ENCODE results near the gene ZFHX3. TPM values are rescaled to one million over a fixed set of nuclear protein-coding genes. Genes with fewer than 3 reads are reported as not detected.

The ZFHX3 gene
- total and polyA plus RNA-seq, 2 donors (not counting 1 experiment from before 2014, with no cell fraction given) = 0.54 to 6.6 TPM

DNA sequence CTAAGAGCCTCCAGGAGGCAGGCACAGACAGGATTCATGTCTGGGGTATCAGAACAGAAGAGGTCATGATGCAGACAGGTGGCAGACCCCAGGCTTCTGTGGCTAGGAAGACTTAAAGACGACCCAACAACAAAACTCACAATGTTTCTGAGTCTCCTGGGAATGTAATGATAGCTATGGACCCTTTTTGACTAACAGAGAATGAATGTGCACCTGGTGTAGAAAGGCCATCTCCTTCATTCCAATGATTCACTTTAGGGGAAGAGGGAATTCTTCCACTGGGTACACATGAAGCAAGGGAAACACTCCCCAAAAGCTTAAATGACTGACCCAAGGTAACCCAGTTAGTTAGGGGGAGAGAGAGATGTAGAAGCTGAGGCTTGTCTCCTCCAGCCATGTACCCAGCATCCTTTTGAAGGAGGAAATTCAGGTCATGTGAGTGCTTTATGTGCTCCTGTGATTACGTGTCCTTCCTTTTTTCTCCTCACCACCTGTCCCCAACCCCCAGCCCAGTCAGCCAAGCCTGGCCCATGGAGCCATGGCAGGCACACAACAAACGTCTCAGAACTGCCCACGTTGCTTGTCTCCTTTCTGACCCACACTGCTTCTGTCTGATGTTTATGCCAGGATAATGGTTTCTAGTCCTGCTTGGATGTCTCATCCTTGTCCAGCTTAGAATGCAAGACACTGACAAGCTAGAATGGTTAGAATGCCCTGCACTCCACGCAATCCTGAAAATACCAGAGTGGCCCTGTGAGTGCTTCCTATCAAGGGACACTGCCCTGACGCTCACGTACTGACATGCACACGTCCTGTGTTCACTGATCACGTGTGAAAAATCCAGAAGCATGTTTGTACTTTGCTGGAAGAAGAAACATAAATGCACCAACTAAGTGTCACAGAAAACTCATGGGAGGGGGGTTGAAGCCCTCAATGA, 156.4 kb downstream of the ZFHX3 start:
- ATAC-seq (ENCODE audit: low read depth) (no peak), DNase-seq (no peak)
- Mint-ChIP-seq H3K27me3 (no peaks in the 10 kb centered on the region), H3K9me3 (ENCODE audit: insufficient read depth) (peaks cover 5% of the 10 kb centered on the region), H3K4me1 (no peaks in the 10 kb centered on the region), H3K4me3 (no peak overlapping the region), H3K27ac (no peak overlapping the region)
- Histone ChIP-seq H3K79me2 (ENCODE audit: control insufficient read depth, insufficient read depth, low read length) (no peaks in the 10 kb centered on the region), H3K9me3 (ENCODE audit: control extremely low read depth in 1 of 3, control insufficient read depth in 2 of 3, insufficient read depth in 1 of 3, low read length in 2 of 3) (peaks cover 0 to 7% (median 0%) of the 10 kb centered on the region in 3 donors), H3K4me1 (ENCODE audit: control insufficient read depth in 2 of 2, insufficient read depth in 2 of 2, low read length in 2 of 2) (no peaks in the 10 kb centered on the region), H2AFZ (ENCODE audit: insufficient read depth, low read depth, low read length, poor library complexity, severe bottlenecking) (no peak overlapping the region), H3K4me2 (replicated peaks; ENCODE audit: low read depth, low read length, poor library complexity, severe bottlenecking) (no peak overlapping the region), H3K4me3 (ENCODE audit: control extremely low read depth in 1 of 5, extremely low read depth in 1 of 5, insufficient read depth in 1 of 5, low read depth in 2 of 5, low read length in 4 of 5) (no peak overlapping the region), H3K36me3 (replicated peaks in 1 of 2; ENCODE audit: control extremely low read depth in 1 of 2, control insufficient read depth in 1 of 2, extremely low read depth in 1 of 2, insufficient read depth in 2 of 2, low read length in 1 of 2) (no peaks in the 10 kb centered on the region), H3K27me3 (replicated peaks in 1 of 4; ENCODE audit: control extremely low read depth in 1 of 4, control insufficient read depth in 3 of 4, insufficient read depth in 4 of 4, low read length in 3 of 4) (no peaks in the 10 kb centered on the region), H4K20me1 (ENCODE audit: control insufficient read depth, insufficient read depth, low read length, poor library complexity, severe bottlenecking) (no peaks in the 10 kb centered on the region), H3K9ac (ENCODE audit: low read length) (no peak overlapping the region), H3K27ac (ENCODE audit: low read length in 2 of 2) (no peak overlapping the region)
- 69% methylated on average over 5 of the region's 9 CpGs for WGBS (ENCODE audit: insufficient coverage)
- TF ChIP-seq, protein P1, sequence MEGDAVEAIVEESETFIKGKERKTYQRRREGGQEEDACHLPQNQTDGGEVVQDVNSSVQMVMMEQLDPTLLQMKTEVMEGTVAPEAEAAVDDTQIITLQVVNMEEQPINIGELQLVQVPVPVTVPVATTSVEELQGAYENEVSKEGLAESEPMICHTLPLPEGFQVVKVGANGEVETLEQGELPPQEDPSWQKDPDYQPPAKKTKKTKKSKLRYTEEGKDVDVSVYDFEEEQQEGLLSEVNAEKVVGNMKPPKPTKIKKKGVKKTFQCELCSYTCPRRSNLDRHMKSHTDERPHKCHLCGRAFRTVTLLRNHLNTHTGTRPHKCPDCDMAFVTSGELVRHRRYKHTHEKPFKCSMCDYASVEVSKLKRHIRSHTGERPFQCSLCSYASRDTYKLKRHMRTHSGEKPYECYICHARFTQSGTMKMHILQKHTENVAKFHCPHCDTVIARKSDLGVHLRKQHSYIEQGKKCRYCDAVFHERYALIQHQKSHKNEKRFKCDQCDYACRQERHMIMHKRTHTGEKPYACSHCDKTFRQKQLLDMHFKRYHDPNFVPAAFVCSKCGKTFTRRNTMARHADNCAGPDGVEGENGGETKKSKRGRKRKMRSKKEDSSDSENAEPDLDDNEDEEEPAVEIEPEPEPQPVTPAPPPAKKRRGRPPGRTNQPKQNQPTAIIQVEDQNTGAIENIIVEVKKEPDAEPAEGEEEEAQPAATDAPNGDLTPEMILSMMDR (IDR thresholded peaks at IDR 0.05) = no peak
- ChIA-PET CTCF (no interaction called here), POLR2A (interaction anchor here (0.6 to 0.7 kb wide), 2 partner anchors 8 to 19 kb away, joined by 3 read pairs; no protein-coding TSS in a partner anchor)
- intact Hi-C loops (cut with micrococcal nuclease) = no loop called here

DNA sequence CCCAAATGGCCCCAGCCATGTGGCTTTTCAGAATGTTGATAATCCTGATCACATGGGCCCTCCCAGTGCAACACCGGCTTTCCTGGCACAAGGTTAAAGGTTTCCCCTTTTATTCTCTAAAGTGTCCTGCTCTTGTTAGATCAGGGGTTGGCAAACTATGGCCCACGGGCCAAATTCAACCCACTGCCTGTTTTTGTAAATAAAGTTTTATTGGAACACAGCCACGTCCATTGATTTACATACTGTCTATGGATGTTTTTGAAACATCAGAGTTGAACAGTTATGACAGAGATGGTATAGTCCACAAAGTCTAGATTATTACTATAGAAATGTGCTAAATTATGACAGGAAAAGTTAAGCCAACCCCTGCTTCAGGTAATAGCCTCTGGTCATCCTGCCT, 157.3 kb downstream of the ZFHX3 start:
- H3K4me3 Mint-ChIP-seq = no peak overlapping the region
- Histone ChIP-seq H4K20me1 (ENCODE audit: control insufficient read depth, insufficient read depth, low read length, poor library complexity, severe bottlenecking) (no peaks in the 10 kb centered on the region), H3K4me2 (replicated peaks; ENCODE audit: low read depth, low read length, poor library complexity, severe bottlenecking) (no peak overlapping the region), H3K9me3 (ENCODE audit: control extremely low read depth in 1 of 3, control insufficient read depth in 2 of 3, insufficient read depth in 1 of 3, low read length in 2 of 3) (peaks cover 0 to 7% (median 0%) of the 10 kb centered on the region in 3 donors), H3K4me3 (ENCODE audit: control extremely low read depth in 1 of 5, extremely low read depth in 1 of 5, insufficient read depth in 1 of 5, low read depth in 2 of 5, low read length in 4 of 5) (no peak overlapping the region), H3K4me1 (ENCODE audit: control insufficient read depth in 2 of 2, insufficient read depth in 2 of 2, low read length in 2 of 2) (no peaks in the 10 kb centered on the region), H3K9ac (ENCODE audit: low read length) (no peak overlapping the region), H3K27ac (ENCODE audit: low read length in 2 of 2) (no peak overlapping the region), H3K36me3 (replicated peaks in 1 of 2; ENCODE audit: control extremely low read depth in 1 of 2, control insufficient read depth in 1 of 2, extremely low read depth in 1 of 2, insufficient read depth in 2 of 2, low read length in 1 of 2) (peaks cover 0 to under 1% of the 10 kb centered on the region in 2 experiments), H3K79me2 (ENCODE audit: control insufficient read depth, insufficient read depth, low read length) (no peaks in the 10 kb centered on the region), H2AFZ (ENCODE audit: insufficient read depth, low read depth, low read length, poor library complexity, severe bottlenecking) (no peak overlapping the region), H3K27me3 (replicated peaks in 1 of 4; ENCODE audit: control extremely low read depth in 1 of 4, control insufficient read depth in 3 of 4, insufficient read depth in 4 of 4, low read length in 3 of 4) (no peaks in the 10 kb centered on the region)
- ATAC-seq (ENCODE audit: low read depth) (no peak), DNase-seq (no peak)
- no peaks in the 10 kb centered on the region for H3K27me3 Mint-ChIP-seq
- intact Hi-C loops (cut with micrococcal nuclease) = no loop called here
- no CpG with 5 or more reads among the region's 3 CpGs for WGBS (ENCODE audit: insufficient coverage)
- ChIA-PET CTCF (interaction anchor here (0.7 kb wide), 1 partner anchor 101 kb away, joined by 3 read pairs; no protein-coding TSS in a partner anchor), POLR2A (no interaction called here)
- TF ChIP-seq, protein P1 (IDR thresholded peaks at IDR 0.05) = no peak
- no peak for TF ChIP-seq EZH2 (IDR thresholded peaks at IDR 0.05; ENCODE audit: borderline replicate concordance, insufficient read depth, low read depth, low read length, poor library complexity, severe bottlenecking)
- H3K27ac Mint-ChIP-seq = no peak overlapping the region
- no peaks in the 10 kb centered on the region for H3K4me1 Mint-ChIP-seq
- peaks cover 5% of the 10 kb centered on the region for H3K9me3 Mint-ChIP-seq (ENCODE audit: insufficient read depth)

Data from B cell (primary cell).